ENCODE data around the gene OR5AC2.

Gene OR5AC2

GRCh38 chr3:98108162-98108561 is 21.2 kb downstream of the OR5AC2 start:
- FAIRE-seq (no peak), DNase-seq (ENCODE audit: insufficient read length, low spot score) (no peak)
- no peak for TF ChIP-seq POLR2A (IDR thresholded peaks at IDR 0.05; ENCODE audit: low read depth, low read length)

- TF ChIP-seq POLR2A (IDR thresholded peaks at IDR 0.05; ENCODE audit: low read depth, low read length), result no peak
- FAIRE-seq, result no peak
- DNase-seq (ENCODE audit: insufficient read length, low spot score), result no peak
Measured at GRCh38 chr3:98109807-98110549, 23.0 kb downstream of the OR5AC2 start.

- no peak for FAIRE-seq
- no peak for TF ChIP-seq POLR2A (IDR thresholded peaks at IDR 0.05; ENCODE audit: low read depth, low read length)
- DNase-seq (ENCODE audit: insufficient read length, low spot score), result no peak
Measured at GRCh38 chr3:98110550-98110908, 23.6 kb downstream of the OR5AC2 start.

- no peak for DNase-seq (ENCODE audit: insufficient read length, low spot score)
- FAIRE-seq, result no peak
- TF ChIP-seq POLR2A (IDR thresholded peaks at IDR 0.05; ENCODE audit: low read depth, low read length), result no peak
Measured at GRCh38 chr3:98114264-98114663, 27.3 kb downstream of the OR5AC2 start.

GRCh38 chr3:98115717-98116116 is 28.7 kb downstream of the OR5AC2 start:
- no peak for DNase-seq (ENCODE audit: insufficient read length, low spot score)
- no peak for FAIRE-seq
- TF ChIP-seq POLR2A (IDR thresholded peaks at IDR 0.05; ENCODE audit: low read depth, low read length), result no peak

- no peak for FAIRE-seq
- no peak for TF ChIP-seq POLR2A (IDR thresholded peaks at IDR 0.05; ENCODE audit: low read depth, low read length)
- DNase-seq (ENCODE audit: insufficient read length, low spot score), result no peak
Measured at GRCh38 chr3:98130421-98130820, 43.4 kb downstream of the OR5AC2 start, which contains the start of gene OR5H1. TSS of gene OR5H1 (plus strand) at chr3:98130721. CDS start at chr3:98132698, 1,977 bp downstream.

GRCh38 chr3:98136631-98137030 is 49.7 kb downstream of the OR5AC2 start:
- FAIRE-seq (no peak), DNase-seq (ENCODE audit: insufficient read length, low spot score) (no peak)
- no peak for TF ChIP-seq POLR2A (IDR thresholded peaks at IDR 0.05; ENCODE audit: low read depth, low read length)
